Ramos (cell line): ENCODE data around the gene MAMLD1.

ENCODE experiments used
- in situ Hi-C: fragments of 300-500 bp; cut with MboI; formaldehyde crosslinking; loops from one replicate; pipeline ENCODE4 v1.14.3; 2022; ENCODE audit warnings: low sequenced_read_pairs; ENCODE audit not compliant: unreplicated experiment

The MAMLD1 gene

GRCh38 chrX:150487369-150488094, 124.4 kb downstream of the MAMLD1 start:
- in situ Hi-C loops: no loop called here

- in situ Hi-C loops: no loop called here
These were observed 126.4 kb downstream of the MAMLD1 start for GRCh38 chrX:150489359-150490015.

GRCh38 chrX:150495496-150495895, 132.4 kb downstream of the MAMLD1 start:
- in situ Hi-C loops: no loop called here

GRCh38 chrX:150499240-150499639, 136.1 kb downstream of the MAMLD1 start:
- in situ Hi-C loops: no loop called here

DNA sequence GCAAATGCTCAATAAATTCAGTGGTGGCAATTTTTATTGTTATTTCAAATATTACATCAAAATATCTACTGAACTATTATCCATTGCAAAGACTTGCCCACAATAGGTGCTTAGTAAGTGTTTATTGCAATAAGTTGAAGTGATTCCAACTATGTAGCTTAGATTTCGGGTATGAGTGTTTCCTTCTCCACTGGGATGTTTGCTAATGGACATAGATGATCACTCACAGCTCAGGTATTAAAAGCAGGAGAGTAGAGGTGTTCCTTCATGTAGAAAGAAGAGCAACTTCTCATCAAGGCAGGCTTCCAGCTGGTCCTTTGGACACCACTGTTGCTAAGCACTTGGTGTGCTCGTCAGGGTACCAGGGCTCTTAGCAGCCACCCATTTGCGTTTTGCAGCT, 139.0 kb downstream of the MAMLD1 start:
- in situ Hi-C loops: no loop called here

- in situ Hi-C loops: no loop called here
These were observed 140.1 kb downstream of the MAMLD1 start for GRCh38 chrX:150502979-150503897.

DNA sequence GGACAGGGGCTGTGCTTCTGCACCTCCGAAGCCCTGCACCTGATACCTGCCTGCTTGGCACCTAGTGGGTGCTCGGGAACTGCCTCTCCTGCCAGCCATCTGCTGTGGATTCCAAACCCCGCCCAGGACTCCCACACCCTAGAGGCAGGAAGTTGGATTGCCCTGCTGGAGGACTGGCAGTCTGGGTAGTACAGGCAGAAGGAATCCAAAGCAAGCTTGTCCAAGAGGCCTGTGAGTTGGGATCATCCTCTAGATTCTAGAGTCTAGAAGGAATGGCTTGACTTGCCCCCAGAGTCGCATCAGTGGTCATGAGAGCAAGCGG, 140.7 kb downstream of the MAMLD1 start:
- in situ Hi-C loops: no loop called here

GRCh38 chrX:150504397-150505182, 141.5 kb downstream of the MAMLD1 start:
- in situ Hi-C loops: no loop called here

- in situ Hi-C loops: no loop called here
These were observed 142.9 kb downstream of the MAMLD1 start for GRCh38 chrX:150506020-150506419.

DNA sequence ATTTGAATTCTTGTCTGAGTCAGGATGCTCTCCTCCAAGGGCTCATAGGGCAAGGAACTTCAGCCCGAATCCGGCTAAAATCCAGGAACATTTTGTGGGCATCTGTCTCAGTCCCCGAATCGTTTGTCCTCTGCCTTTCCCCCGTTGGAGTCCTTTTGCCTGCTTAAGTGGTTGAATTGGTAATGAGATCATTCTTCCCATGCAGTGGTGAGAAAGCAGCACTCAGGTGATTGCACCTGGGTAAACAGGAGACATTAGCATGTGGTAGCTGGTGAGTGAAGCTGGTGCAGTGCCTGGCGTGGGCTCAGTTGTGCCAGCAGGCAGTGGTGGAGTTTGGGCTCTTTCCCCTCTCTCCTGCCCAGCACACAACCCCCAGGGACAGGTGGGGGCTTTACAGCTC, 143.4 kb downstream of the MAMLD1 start:
- in situ Hi-C loops: no loop called here

- in situ Hi-C loops: no loop called here
These were observed 144.2 kb downstream of the MAMLD1 start for GRCh38 chrX:150507251-150507856.

DNA sequence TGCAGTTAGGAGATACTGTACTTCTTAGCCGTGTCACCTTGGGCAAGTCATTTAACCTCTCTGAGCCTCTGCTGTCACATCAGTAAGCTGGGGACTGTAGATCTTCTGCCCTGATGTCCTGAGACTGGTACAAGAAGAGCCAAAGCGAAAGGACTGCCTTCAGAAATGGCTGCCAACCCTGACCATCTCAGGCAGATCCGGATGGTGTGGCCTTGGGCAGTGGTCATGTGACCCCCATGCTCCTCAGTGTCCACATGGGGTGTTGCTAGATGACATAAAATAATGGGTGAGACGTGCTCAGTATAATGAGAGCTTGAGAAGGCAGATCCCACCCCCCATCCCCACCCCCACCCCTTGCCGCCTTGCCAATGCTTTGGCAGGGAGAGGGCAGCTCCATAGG, 144.9 kb downstream of the MAMLD1 start:
- in situ Hi-C loops: no loop called here

- in situ Hi-C loops: no loop called here
These were observed 145.6 kb downstream of the MAMLD1 start for GRCh38 chrX:150508451-150509367.

DNA sequence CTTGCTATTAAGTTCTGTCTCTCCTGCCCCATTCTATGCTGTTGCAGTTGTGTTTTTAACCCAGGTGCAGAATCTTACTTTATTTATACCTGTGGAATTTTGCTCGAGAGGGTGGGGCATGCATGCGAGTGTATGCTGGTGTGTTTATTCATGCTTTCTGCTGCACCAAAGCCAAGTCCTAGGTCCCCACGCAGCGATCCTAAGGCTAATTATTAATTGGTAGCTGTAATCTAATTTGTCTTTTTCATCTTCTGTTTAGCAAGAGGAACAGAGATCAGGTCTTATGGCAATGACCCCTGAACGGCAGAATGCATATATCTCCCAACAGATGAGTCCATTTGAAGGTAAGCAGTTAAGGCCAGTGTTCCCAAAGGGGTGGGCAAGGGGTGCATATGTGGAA, 146.6 kb downstream of the MAMLD1 start:
- in situ Hi-C loops: no loop called here

DNA sequence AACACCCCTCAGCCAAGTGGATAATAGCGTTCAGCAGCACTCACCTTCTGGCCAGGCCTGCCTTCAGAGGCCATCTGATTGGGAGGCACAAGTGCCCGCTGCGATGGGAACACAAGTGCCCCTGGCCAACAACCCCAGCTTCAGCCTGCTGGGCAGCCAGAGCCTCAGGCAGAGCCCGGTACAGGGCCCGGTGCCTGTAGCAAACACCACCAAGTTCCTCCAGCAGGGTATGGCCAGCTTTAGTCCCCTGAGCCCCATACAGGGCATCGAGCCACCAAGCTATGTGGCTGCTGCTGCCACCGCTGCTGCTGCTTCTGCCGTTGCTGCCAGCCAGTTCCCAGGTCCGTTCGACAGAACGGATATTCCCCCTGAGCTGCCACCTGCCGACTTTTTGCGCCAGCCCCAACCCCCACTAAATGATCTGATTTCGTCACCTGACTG, 149.4 kb downstream of the MAMLD1 start:
- in situ Hi-C loops: no loop called here

DNA sequence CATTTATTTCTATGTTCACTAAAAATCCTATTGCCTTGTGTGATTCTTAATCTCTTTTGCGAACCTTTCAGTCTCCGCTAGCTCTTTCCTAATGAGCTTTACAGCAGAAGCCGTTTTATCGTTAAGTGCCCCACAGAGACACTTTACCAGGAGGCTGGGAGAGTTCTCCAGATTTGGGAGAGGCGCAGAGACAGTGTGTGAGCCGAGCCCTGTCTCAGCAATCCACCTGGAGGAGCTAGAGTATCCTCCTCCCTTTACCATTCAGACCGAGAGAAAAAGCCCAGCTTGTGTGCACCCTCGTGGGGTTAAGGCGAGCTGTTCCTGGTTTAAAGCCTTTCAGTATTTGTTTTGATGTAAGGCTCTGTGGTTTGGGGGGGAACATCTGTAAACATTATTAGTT, 150.4 kb downstream of the MAMLD1 start:
- in situ Hi-C loops: no loop called here

DNA sequence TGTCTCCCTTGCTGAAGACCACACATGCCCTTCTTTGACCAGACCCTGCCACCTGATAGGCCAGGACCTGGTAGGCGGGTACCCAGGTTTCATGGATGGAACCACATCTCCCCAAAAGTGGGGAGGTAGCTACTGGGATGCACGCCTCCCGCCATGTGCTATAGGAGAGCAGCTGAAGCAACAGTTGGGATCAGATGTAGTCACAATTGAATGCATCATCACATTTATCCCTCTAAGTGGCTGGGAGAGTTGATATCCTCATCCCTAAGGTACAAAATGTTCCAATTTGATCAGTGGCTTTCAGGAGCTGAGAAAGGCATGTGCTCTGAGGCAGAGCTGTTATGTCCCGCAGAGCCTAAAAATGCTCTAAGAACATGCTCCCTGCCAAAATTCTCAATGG, 151.3 kb downstream of the MAMLD1 start:
- in situ Hi-C loops: no loop called here

DNA sequence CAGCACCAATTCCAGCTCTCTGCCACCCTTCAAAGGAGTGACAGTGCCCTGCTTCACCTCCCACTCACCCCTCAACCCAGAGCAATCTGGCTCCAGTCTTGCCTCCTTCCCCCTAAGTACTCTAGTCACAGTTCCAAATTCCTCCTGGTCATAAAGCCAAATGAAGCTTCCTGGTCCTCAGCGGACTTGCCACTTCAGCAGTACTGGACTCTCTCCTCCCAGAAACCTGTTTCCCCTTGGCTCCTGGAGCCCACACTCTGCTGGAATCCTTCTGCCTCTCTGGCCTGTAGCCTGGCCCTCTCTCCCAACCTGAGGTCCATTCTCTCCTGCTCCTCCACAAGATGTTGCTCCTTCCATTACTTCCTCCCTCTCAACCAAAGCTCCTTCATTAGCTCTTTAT, 152.7 kb downstream of the MAMLD1 start:
- in situ Hi-C loops: no loop called here
